ENCODE results near the gene PARVB. TPM values are rescaled to one million over a fixed set of nuclear protein-coding genes. Genes with fewer than 3 reads are reported as not detected.

The PARVB gene
- total and polyA plus RNA-seq, 9 of the 15 experiments (the other 6 are each of a cell fraction or from before 2014, with no cell fraction given) = 1.1 to 59.2 (median 29.2) TPM

DNA sequence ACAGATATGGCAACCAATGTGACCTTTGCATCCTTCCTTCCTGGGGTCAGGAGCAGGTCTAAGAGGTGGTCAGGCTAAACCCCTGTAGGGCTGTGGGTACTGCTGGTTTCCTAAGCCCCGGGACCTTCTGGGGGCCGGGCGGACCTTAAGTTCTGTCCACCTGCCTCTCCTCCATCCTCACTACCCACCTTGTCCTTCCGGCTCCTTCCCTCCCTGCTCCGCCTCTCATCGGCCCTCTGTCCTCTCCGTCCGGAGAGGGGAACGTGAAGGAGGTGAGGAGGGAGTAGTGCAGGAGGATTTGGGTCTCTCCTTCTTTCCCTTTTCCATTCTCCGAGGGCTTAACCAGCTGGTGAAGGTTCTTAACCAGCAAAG is 28.3 kb upstream of the PARVB start (continued):
- TF ChIP-seq GMEB1 (CRISPR knock-in tag; IDR thresholded peaks at IDR 0.05) (no peak), ZC3H11A (IDR thresholded peaks at IDR 0.05; ENCODE audit: low read depth, low read length) (no peak), RAD51 (IDR thresholded peaks at IDR 0.05; ENCODE audit: borderline replicate concordance, low read depth) (no peak), CHD1 (IDR thresholded peaks at IDR 0.05; ENCODE audit: low read length) (no peak), ZFP91 (CRISPR knock-in tag; IDR thresholded peaks at IDR 0.05) (no peak), CBX5 (IDR thresholded peaks at IDR 0.05; ENCODE audit: borderline replicate concordance, low read depth) (no peak), NR0B1 (IDR thresholded peaks at IDR 0.05; ENCODE audit: partially characterized antibody) (no peak), SMAD2 (IDR thresholded peaks at IDR 0.05; ENCODE audit: low read depth, low read length) (no peak), BRF1 (IDR thresholded peaks at IDR 0.05; ENCODE audit: borderline replicate concordance, extremely low read depth, insufficient read length) (no peak), ZFP1 (CRISPR knock-in tag; IDR thresholded peaks at IDR 0.05) (no peak), ZNF436 (CRISPR knock-in tag; IDR thresholded peaks at IDR 0.05) (no peak), NFE2L1 (tag; IDR thresholded peaks at IDR 0.05; ENCODE audit: borderline replicate concordance, low read depth) (no peak)
